Upper lobe of left lung (tissue), 6 donors: ENCODE measurements around the gene PIGS. TPM values are rescaled to one million over a fixed set of nuclear protein-coding genes. Genes with fewer than 3 reads are reported as not detected.
"Not testable (repeated sequence)": the region's sequence is repeated elsewhere in the genome, so short reads cannot be mapped to it uniquely, and the experiment has no call there.

Source experiments
- ATAC-seq, 2 donors: fragments of 200-7000 bp; cut with Tn5 transposase; one replicate each; pipeline ENCODE4 v1.9.1; 2022; ENCODE audit warnings: mild to moderate bottlenecking in 2 of 2, moderate library complexity in 2 of 2; ENCODE audit not compliant: low FRiP score in 2 of 2
- DNase-seq, 2 donors: peaks; one replicate each; pipeline ENCODE4 v3.0.0-alpha.2; 2019 to 2020
- H3K27ac ChIP-seq, 4 donors: fragments of 200-600 bp; sonication (generic); one replicate each; pipeline ENCODE4 v1.5.1; 2016 to 2019
- H3K27me3 ChIP-seq, 4 donors: fragments of 200-600 bp; sonication (generic); one replicate each; pipeline ENCODE4 v1.5.1; 2017 to 2019
- H3K36me3 ChIP-seq, 4 donors: fragments of 200-600 bp; sonication (generic); one replicate each; pipeline ENCODE4 v1.5.1; 2016 to 2019
- H3K4me1 ChIP-seq, 4 donors: fragments of 200-600 bp; sonication (generic); one replicate each; pipeline ENCODE4 v1.5.1; 2018 to 2019
- H3K4me3 ChIP-seq, 4 donors: fragments of 200-600 bp; sonication (generic); one replicate each; pipeline ENCODE4 v1.5.1; 2017 to 2019; ENCODE audit warnings: mild to moderate bottlenecking in 2 of 4, moderate library complexity in 1 of 4
- H3K9me3 ChIP-seq, 4 donors: fragments of 200-600 bp; sonication (generic); one replicate each; pipeline ENCODE4 v1.5.1; 2018 to 2019
- EP300 ChIP-seq, 4 donors: sonication (generic); formaldehyde crosslinking; IDR thresholded peaks; one replicate each; pipeline ENCODE4 v1.5.1; 2017; ENCODE audit warnings: antibody characterized with exemption in 4 of 4, control low read depth in 2 of 4
- POLR2A ChIP-seq, 4 donors: fragments of 450-650 bp; IDR thresholded peaks; one replicate each; pipeline ENCODE4 v1.5.1; 2016 to 2017; ENCODE audit warnings: antibody characterized with exemption in 4 of 4, mild to moderate bottlenecking in 2 of 4
- POLR2AphosphoS5 ChIP-seq, 2 donors: sonication (generic); formaldehyde crosslinking; IDR thresholded peaks; one replicate each; pipeline ENCODE4 v1.5.1; 2017; ENCODE audit warnings: antibody characterized with exemption in 2 of 2
- WGBS, 2 donors: methylation state at CpG; one replicate each; pipeline ENCODE4 v1.1.5; 2017 to 2018; 5-methylcytosine and 5-hydroxymethylcytosine counted together
- total RNA-seq, 6 donors: library from RNA; depleted of rRNA in 4 of 6; stranded (reverse); fragments of >200 nt in 4 of 6; gene quantifications; one replicate each; pipeline versions ENCODE4 v1.1.0 to v1.2.1, GENCODE V29; 2016 to 2021
- TF ChIP-seq, protein P1 (sequence below), 6 experiments: fragments of 450-650 bp in 4 of 6; fragments of 200-600 bp in 2 of 6; sonication (generic) in 2 of 6; IDR thresholded peaks; one replicate each; pipeline ENCODE4 v1.5.1; 2016 to 2019; ENCODE audit warnings: antibody characterized with exemption in 6 of 6
- donor health status: DM: no; HTN: no; CAD: no; lungs with moderate emphysema.
- donor health status: DM: no; HTN: yes; CAD: no; lungs with severe emphysema.

PIGS gene
- total RNA-seq, 6 donors from 2014 or later = 36.7 to 69.6 (median 58.1) TPM

DNA sequence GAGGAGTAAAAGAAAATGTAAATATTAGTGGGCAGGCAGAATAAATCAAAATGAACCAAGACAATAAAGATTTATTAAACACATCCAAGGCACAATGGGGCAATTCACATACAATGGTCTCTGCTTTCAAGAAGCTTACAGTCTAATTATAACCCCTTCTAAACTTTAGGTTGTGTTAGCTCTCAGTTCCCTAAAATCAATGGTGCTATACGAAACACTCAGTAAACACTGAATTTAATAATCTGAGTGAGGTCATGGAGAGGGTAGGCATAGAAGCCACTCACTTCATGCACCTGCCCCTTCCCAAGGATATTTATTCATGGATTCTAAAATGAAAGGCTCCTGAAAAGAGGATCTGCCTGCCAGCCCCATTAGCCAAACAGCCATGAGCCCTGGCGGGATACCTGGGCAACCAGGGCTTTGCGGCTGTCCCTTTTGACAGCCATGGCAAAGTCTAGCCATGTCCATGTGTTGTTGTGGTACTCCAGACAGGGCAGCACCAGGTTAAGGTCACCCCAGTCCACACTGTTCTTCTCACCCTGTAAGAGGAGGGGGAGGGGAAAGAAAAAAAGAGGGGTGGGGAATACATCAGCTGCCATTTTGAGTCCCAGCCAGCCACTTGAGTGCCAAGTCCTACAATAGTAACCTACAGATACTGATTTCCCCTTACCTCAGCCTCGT lies 44.1 kb upstream of the PIGS start:
- no peak for DNase-seq
- no peak for TF ChIP-seq POLR2AphosphoS5 (IDR thresholded peaks at IDR 0.05)
- no peak for TF ChIP-seq EP300 (IDR thresholded peaks at IDR 0.05)
- Histone ChIP-seq H3K4me1 (no peaks in the 10 kb centered on the region), H3K27me3 (no peaks in the 10 kb centered on the region), H3K27ac (no peak overlapping the region), H3K4me3 (no peak overlapping the region), H3K9me3 (no peaks in the 10 kb centered on the region), H3K36me3 (peaks cover 59 to 85% (median 67%) of the 10 kb centered on the region in 4 donors)
- no peak for ATAC-seq
- 91 to 95% methylated on average over 4 of the region's 4 CpGs for WGBS, 2 donors

DNA sequence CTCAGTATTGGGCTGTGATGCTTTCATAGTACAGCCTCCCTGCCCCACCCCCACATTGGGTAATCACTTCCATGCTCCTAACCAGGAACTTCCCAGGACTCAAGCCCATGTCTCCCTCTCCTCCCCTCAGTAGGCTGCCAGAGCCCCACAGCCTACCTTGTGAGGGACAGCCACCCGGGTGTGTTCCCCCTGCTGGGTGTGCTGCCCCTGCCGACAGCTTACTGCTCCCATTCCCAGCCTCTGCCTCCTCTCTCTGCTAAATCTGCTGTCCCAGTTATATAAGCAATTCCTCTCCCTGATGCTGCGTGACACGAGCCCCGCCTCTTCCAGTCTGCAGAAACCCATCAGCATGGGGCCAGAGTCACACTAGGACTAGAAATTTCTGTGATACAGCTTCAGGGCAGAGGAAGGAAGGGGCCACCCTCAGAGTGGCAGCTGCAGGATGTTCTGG lies 42.6 kb upstream of the PIGS start, which contains the start of gene RSKR:
Gene RSKR, minus strand, starts transcription at position 255 of the 451 bp plus-strand sequence. Its CDS starts 24 bp downstream, at position 231.
- 73 to 86% methylated on average over 5 of the region's 5 CpGs for WGBS, 2 donors
- no peak within 1 kb of the TSS for H3K27ac ChIP-seq
- ATAC-seq (peak in 1 of 2 donors; percentile 26), DNase-seq (no peak)
- no peak within 1 kb of the TSS for H3K4me3 ChIP-seq
- TF ChIP-seq EP300 (IDR thresholded peaks at IDR 0.05) = no peak
- no peak for TF ChIP-seq POLR2A (IDR thresholded peaks at IDR 0.05)
- TF ChIP-seq, protein P1, sequence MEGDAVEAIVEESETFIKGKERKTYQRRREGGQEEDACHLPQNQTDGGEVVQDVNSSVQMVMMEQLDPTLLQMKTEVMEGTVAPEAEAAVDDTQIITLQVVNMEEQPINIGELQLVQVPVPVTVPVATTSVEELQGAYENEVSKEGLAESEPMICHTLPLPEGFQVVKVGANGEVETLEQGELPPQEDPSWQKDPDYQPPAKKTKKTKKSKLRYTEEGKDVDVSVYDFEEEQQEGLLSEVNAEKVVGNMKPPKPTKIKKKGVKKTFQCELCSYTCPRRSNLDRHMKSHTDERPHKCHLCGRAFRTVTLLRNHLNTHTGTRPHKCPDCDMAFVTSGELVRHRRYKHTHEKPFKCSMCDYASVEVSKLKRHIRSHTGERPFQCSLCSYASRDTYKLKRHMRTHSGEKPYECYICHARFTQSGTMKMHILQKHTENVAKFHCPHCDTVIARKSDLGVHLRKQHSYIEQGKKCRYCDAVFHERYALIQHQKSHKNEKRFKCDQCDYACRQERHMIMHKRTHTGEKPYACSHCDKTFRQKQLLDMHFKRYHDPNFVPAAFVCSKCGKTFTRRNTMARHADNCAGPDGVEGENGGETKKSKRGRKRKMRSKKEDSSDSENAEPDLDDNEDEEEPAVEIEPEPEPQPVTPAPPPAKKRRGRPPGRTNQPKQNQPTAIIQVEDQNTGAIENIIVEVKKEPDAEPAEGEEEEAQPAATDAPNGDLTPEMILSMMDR (IDR thresholded peaks at IDR 0.05) = no peak
- TF ChIP-seq POLR2AphosphoS5 (IDR thresholded peaks at IDR 0.05) = no peak
- no peaks in the 10 kb centered on the region for H3K4me1 ChIP-seq
- no peaks in the 10 kb centered on the region for H3K27me3 ChIP-seq
- peaks cover 45 to 73% (median 54%) of the 10 kb centered on the region in 4 donors for H3K36me3 ChIP-seq
- no peaks in the 10 kb centered on the region for H3K9me3 ChIP-seq

DNA sequence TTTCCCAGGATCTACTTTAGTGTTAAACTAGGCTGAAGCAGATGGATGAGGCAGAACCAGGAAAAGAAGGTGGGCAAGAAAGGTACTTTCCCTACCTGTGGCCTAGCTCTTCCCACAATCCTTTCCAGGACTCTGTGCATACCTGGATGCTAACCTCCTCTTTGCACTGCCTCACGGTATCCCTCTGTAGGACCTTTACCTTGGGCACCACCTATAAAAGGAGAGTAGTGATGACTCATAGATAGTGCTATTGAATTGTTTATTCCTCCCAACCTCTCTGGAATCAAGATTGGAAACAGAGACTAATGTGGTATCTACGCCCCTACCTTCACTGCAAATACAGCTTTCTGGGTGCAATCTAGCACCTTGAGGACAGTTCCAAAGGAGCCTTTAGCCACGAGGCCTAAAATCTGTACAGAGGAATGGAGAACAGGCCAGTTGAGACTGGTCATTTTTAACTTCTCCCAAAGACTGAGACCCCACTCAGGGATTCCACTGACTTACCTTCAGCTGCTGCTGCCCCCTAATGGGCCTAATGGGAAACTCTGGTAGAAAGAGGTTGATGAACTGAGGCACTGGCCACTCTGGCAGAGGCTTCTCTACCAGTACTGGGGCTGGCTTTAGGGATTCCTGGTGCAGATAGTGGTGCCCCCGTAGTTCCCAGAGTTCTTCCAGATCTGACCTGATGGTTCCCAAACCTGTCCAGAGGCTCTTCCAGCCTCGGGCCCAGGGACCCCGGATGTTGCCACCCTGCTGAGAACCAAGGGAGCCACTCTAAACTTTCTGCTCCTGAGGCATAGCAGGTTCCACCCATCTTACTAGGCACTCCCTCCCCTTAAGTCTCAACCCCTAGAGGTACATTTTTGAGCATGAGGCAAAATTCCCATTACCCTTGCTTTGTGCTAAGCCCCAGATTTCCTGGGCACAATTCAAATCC lies 41.9 kb upstream of the PIGS start:
- no peak overlapping the region for H3K27ac ChIP-seq
- DNase-seq = no peak
- no peaks in the 10 kb centered on the region for H3K4me1 ChIP-seq
- H3K36me3 ChIP-seq = peaks cover 38 to 66% (median 47%) of the 10 kb centered on the region in 4 donors
- no peaks in the 10 kb centered on the region for H3K27me3 ChIP-seq
- peak in 1 of 2 donors; percentile 58 for ATAC-seq
- no peaks in the 10 kb centered on the region for H3K9me3 ChIP-seq
- H3K4me3 ChIP-seq = no peak overlapping the region
- WGBS, 2 donors = 82 to 83% methylated on average over 3 to 6 of the region's 6 CpGs
- TF ChIP-seq POLR2AphosphoS5 (IDR thresholded peaks at IDR 0.05) (no peak), EP300 (IDR thresholded peaks at IDR 0.05) (no peak)
- TF ChIP-seq, protein P1 (IDR thresholded peaks at IDR 0.05) = peak; percentile 26 to 48 (median 44)

DNA sequence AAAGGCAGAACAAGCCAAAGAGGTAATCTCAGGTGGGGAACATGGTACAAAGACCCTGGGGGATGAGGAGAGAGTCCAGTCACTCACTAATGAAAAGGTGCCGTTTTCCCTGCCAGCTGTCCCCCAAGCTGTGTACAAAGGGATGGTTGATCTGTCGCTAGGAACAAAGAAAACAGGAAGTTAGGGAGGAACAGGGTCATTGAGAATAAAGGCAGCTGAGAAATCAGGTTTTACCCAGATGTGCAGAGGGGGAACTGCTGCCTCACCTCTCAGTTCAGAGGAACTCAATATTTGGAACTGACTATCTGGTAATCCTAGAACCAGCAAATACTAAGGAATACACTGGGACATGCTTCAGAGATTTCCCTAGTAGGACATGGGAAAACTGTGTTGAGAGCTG lies 41.2 kb upstream of the PIGS start:
- no peak overlapping the region for H3K4me3 ChIP-seq
- DNase-seq = no peak
- ATAC-seq = no peak
- WGBS, 2 donors = 30 to 49% methylated on average over 2 of the region's 2 CpGs
- no peak overlapping the region for H3K27ac ChIP-seq
- H3K27me3 ChIP-seq = no peaks in the 10 kb centered on the region
- H3K9me3 ChIP-seq = no peaks in the 10 kb centered on the region
- H3K36me3 ChIP-seq = peaks cover 32 to 59% (median 41%) of the 10 kb centered on the region in 4 donors
- no peaks in the 10 kb centered on the region for H3K4me1 ChIP-seq
- TF ChIP-seq, protein P1 (IDR thresholded peaks at IDR 0.05) = no peak
- no peak for TF ChIP-seq EP300 (IDR thresholded peaks at IDR 0.05)
- no peak for TF ChIP-seq POLR2AphosphoS5 (IDR thresholded peaks at IDR 0.05)
- no peak for TF ChIP-seq POLR2A (IDR thresholded peaks at IDR 0.05)

DNA sequence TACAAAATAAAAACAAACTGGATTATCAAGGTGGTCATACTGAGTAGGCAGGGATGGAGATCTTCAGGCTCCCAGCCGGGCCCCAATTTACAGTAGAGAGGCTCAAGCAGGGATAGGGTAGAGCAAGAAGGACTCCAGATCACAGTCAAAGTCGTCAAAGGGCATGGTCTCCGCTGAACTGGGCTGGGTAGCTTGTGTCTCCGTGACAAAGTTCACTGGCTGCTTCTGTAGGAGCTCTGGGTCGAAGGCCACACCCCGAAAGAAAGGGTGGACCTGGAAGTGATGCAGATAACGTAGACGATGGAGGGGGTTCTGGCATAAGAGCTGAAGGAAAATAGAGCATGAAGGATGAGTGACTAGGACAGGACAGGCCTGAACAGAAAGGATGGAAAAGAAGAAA lies 39.1 kb upstream of the PIGS start:
- ATAC-seq = no peak

DNA sequence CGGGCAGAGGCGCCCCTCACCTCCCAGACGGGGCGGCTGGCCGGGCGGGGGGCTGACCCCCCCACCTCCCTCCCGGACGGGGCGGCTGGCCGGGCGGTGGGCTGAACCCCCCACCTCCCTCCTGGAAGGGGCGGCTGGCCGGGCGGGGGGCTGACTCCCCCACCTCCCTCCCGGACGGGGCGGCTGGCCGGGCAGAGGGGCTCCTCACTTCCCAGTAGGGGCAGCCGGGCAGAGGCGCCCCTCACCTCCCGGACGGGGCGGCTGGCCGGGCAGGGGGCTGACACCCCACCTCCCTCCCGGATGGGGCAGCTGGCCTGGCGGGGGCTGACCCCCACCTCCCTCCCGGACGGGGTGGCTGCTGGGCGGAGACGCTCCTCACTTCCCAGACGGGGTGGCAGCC lies 32.7 kb upstream of the PIGS start:
- ATAC-seq, H3K4me3 ChIP-seq, H3K36me3 ChIP-seq, H3K27me3 ChIP-seq, H3K9me3 ChIP-seq, H3K27ac ChIP-seq: not testable (repeated sequence)
- peak in 1 of 2 donors; percentile 50 for DNase-seq
- 100% methylated on average over 2 of the region's 31 CpGs; no CpG with 5 or more reads in 1 of the 2 donors for WGBS, 2 donors
- H3K4me1 ChIP-seq = peaks cover 7 to 11% (median 9%) of the 10 kb centered on the region in 4 donors

More for the DNA sequence above, 39.1 kb upstream of the PIGS start:
- H3K9me3 ChIP-seq = no peaks in the 10 kb centered on the region
- H3K4me1 ChIP-seq = no peaks in the 10 kb centered on the region
- H3K27me3 ChIP-seq = no peaks in the 10 kb centered on the region
- TF ChIP-seq POLR2A (IDR thresholded peaks at IDR 0.05) (no peak), EP300 (IDR thresholded peaks at IDR 0.05) (no peak), POLR2AphosphoS5 (IDR thresholded peaks at IDR 0.05) (no peak)
- TF ChIP-seq, protein P1 (IDR thresholded peaks at IDR 0.05) = no peak
- 86 to 92% methylated on average over 8 of the region's 8 CpGs for WGBS, 2 donors
- H3K27ac ChIP-seq = no peak overlapping the region
- DNase-seq = no peak
- H3K36me3 ChIP-seq = peaks cover 12 to 37% (median 20%) of the 10 kb centered on the region in 4 donors
- no peak overlapping the region for H3K4me3 ChIP-seq
